ENCODE results near the gene C9orf78.
A peak's percentile ranks its signal among the peaks of the same experiment; 100 is the strongest.

Gene C9orf78

DNA sequence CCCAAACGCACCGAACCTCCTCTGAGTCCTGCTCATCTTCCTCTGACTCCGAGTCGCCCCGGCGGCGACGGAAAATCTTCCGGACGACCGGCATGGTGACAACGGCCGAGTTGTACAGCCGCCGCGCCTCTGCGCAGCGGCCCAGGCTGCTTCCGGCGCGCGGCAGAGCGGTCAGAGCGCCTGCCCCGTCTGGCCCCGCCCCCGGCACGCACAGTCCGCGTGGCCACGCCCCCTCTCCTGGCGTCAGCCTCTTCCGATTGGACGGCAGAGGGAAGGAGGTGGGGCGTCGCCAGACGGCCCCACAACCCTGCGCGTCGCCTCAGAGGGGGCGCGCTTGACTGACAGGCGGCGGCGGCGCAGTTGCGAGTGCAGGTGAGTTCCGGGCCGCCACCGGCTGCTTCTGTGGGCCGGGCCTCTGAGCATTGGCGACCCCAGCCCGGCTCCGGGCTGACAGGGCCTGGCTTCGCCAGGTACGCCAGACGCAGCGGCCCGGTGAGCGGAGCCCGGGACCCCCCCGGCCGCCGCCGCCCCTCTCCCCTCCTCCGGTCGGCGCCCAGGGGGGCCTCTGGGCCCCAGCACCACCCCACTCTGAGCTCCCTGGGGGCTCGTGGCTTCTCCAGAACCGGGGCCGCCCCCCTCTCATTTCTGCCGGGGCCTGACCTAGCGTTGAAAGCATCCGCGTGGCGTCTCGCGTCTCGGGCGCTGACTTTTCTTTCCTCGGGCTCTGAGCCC lies at the start of gene C9orf78, which contains the start of gene USP20:
Gene C9orf78 (minus strand): TSS at position 148 of the 732 bp plus-strand sequence. CDS start 54 bp downstream, at position 94.
Gene USP20 (plus strand): TSS at position 331 of the 732 bp plus-strand sequence. CDS start 17,098 bp downstream, outside the sequence.
- peak; percentile 87 to 94 (median 87) for DNase-seq (ENCODE audit: low read depth in 2 of 3, low spot score in 2 of 3)

DNA sequence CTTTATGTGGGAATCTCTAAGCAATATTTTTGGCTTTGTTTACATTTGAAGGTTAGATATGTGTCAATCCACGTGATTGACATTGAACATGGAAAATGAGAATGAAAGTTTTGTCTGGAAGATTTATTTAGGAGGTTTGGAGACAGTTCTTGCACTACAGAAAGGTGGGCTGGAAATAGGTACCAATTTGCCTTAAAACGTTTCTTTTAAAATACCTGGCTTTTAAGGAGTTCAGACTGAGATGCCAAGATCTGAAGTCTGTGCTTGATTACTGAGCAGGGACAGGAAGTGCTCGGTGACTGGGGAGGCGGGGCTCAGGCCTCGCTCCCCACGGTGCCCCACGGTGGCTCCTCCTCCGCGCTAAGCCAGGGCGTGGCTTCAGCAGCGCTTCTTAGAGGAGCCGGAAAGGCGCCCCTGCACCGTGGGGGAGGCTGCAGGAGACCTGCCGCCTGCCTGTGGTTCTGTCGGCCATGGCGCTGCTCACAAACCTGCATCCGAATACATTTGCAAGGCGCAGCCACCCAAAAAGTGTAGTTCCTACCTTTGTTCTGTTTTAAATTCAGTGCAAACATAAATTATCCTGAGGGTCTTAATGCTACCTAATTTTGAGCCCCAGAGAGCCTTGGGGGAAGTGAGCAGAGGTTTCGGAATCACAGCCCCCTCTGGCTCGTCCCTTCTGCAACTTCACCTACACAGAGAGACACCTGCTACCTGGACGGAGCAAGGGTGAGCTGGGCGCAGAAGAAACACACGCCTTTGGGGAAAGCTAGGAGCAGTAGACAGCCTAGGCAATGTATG lies 49.3 kb upstream of the C9orf78 start:
- DNase-seq (ENCODE audit: low read depth in 2 of 3, low spot score in 2 of 3) = peak; percentile 88 to 90 (median 89)

DNA sequence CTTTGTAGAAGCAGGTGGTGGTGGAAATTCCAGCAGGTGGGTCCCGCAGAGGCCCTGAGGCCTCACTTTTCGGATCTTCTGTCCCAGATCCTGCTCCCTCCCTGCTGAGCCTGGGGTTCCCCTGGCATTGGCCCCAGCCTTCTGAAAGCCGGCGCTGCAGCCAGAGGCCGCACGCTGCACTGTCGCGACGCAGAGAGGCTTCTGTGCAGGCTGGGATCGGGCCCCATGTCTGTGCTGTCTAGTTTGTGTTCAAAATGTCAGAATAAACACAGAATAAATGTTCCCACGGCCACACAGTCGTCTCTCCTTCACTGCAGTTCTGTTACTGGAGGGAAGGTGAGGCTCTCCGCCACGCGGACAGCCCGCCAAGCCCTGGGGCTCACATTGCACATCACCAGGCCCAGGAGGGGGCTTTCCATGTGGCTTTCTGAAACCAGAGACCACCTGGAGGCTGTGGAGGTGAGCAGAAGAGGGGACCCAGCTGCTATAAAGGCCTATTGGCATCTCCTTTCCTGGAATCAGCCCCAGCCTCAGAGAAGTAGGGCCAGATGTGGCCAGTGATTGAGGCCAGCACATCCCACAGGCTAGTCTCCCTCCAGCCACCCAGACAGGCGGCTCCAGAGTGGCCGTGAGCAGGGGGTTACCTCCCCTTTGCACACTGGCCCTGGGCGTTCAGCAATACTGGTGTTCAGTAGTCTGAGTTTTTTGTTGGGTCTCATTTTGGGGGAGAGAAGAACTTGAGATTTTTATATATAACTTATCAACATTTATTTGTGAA lies 46.7 kb upstream of the C9orf78 start:
- no peak for DNase-seq (ENCODE audit: low read depth in 2 of 3, low spot score in 2 of 3)

- no peak for DNase-seq (ENCODE audit: low read depth in 2 of 3, low spot score in 2 of 3)
Observed at GRCh38 chr9:129880654-129881546, 45.8 kb upstream of the C9orf78 start.

DNA sequence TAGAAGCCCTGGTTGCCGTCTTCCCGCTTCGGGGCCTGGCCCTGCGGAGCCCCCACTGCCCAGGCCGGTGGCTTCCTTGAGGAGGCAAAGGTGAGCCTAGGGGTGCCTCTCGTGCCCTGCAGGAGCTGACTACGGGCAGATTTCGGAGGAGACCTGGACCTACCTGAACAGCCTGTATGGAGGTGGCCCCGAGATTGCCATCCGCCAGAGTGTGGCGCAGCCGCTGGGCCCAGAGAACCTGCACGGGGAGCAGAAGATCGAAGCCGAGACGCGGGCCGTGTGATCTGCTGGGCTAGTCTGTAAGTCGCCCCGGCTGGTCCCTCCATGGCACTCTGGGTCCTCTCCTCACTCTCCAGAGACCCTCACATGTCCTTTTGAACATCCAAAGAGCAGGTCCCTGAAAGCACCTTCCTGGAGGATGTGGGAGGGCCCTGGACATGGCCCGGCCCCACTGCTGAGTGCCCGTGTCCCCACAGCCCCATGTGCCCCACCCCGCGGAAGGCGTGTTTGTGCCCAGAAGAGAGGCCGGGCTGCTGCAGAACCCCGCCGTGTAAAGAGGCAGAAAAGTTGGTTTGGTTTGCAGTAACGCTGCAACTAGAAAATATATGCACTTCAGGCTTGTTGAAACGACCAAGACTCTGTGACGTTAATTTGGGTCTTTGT lies 45.0 kb upstream of the C9orf78 start:
- DNase-seq (ENCODE audit: low read depth in 2 of 3, low spot score in 2 of 3) = no peak

- DNase-seq (ENCODE audit: low read depth in 2 of 3, low spot score in 2 of 3) = no peak
Observed at GRCh38 chr9:129879103-129879699, 44.1 kb upstream of the C9orf78 start.

DNA sequence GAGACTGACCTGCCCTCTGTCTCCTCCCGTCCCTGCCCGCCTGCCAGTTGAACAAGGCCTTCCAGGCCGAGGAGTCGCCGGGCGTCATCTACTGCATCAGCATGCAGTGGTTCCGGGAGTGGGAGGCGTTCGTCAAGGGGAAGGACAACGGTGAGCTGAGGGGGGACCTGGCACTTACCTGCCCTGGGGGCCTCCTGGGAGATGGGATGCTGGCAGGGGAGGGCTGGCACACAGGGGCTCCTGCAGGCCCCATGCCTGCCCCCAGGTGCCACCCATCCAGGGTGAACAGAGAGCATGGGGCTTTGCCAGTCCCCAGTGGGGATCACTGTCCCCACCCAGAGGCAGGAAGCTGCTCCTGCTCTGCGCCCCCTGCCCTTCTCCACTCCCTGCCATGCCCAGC lies 43.2 kb upstream of the C9orf78 start:
- no peak for DNase-seq (ENCODE audit: low read depth in 2 of 3, low spot score in 2 of 3)

DNA sequence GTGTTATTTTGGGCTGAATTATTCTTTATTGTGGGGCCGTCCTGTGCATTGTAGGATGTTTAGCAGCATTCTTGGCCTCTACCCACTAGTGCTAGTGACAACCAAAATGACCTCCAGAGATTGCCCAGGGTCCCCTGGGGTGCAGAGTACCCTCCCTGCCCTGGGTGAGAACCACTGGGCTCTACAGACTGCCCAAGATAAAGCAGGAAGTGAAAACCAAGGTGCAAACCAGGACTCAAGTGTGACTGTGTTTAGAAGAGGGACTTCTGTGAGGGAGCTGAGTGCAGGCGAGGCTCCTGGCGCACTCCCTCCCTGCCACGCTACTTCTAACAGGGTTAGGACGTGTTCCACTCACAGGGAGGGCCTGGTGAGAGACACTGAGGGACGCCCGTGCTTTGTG lies 41.7 kb upstream of the C9orf78 start:
- no peak for DNase-seq (ENCODE audit: low read depth in 2 of 3, low spot score in 2 of 3)

DNA sequence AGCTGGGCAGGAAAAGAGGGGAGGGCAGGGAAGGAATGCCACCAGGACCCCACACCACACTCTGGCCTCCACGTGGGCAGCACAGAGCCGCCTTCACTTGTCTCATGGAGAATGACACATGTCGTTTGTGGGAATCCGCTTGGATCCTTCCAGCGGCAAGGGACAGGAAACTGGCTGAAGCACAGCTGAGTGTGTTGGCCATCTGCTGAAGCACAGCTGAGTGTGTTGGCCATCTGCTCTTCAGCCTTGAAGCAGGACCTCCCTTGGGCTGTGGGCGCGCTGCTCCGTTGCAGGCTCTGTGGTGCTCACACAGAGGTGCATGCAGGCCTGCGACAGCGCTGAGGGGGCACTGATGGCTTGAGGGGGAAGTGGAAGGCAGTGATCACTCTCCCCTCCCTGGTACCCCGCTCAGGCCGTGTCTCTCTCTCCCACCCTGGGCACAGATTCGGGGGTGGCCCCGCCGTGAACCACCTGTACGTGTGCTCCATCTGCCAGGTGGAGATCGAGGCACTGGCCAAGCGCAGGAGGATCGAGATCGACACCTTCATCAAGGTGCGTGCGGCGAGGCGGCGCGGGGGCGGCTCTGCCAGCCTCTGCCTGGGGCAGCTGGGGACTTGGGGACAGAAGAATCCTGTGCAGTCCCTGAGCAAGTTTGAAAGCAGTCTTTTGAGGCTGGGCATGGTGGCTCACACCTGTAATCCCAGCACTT lies 40.8 kb upstream of the C9orf78 start:
- DNase-seq (ENCODE audit: low read depth in 2 of 3, low spot score in 2 of 3) = no peak

- DNase-seq (ENCODE audit: low read depth in 2 of 3, low spot score in 2 of 3) = no peak
Observed at GRCh38 chr9:129875181-129875611, 40.1 kb upstream of the C9orf78 start.

DNA sequence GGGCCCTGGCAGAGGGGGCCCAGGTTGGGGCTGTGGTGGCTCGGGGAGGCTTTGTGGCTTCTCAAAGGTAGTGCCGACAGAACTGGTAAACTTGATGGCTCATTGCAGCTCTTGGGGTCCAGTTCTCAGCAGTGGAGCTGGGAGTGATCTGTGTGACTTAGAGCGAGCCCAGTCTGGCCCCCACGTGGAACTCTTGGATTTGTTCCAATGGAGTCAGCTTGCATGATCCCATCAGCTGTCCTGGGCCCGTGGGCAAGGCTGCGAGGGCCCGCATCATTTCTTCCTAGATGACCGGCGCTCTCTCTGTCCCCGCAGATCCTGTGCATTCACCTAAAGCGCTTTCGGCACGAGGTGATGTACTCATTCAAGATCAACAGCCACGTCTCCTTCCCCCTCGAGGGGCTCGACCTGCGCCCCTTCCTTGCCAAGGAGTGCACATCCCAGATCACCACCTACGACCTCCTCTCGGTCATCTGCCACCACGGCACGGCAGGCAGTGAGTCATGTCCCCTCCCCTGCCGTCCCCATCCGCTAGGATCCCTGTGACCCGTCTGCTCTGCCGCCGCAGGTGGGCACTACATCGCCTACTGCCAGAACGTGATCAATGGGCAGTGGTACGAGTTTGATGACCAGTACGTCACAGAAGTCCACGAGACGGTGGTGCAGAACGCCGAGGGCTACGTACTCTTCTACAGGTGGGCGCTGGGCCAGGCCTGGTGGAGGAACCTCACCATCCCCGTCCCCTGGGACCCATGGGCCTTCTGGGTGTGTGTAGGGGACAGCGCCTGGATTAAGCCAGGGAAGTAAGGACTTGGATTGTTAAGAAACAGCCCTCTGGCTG lies 39.4 kb upstream of the C9orf78 start:
- DNase-seq (ENCODE audit: low read depth in 2 of 3, low spot score in 2 of 3) = no peak

DNA sequence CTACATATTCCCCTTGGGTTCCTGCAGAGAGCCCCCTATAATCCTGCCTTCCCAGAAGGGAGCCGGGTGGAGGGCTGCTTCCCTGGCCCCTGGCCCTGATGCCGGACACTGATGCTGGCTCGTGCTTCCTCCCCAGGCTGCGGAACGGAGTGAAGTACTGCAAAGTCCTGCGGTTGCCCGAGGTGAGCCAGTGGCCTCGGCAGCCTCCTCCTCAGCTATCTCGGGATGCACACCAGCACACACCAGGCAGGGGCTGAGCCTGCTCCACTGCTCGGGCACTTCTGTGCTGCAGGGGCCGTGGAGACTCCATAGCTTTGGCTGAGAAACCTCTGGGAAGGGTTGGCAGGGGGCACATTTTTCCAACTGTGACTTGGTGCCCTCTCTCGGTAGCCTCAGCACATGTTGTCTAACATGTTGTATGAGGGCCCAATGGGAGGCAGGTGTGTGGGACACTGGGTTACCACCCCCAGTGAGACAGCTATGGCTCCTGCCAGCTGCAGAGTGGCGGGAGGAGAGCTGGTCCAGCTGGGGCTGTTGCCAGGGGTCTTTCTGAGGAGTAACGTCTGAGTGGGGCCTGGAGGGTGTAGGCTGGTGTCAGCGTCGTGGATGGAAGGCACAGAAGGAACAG lies 38.6 kb upstream of the C9orf78 start:
- no peak for DNase-seq (ENCODE audit: low read depth in 2 of 3, low spot score in 2 of 3)

GRCh38 chr9:129871046-129871445 lies 36.0 kb upstream of the C9orf78 start:
- no peak for DNase-seq (ENCODE audit: low read depth in 2 of 3, low spot score in 2 of 3)

DNA sequence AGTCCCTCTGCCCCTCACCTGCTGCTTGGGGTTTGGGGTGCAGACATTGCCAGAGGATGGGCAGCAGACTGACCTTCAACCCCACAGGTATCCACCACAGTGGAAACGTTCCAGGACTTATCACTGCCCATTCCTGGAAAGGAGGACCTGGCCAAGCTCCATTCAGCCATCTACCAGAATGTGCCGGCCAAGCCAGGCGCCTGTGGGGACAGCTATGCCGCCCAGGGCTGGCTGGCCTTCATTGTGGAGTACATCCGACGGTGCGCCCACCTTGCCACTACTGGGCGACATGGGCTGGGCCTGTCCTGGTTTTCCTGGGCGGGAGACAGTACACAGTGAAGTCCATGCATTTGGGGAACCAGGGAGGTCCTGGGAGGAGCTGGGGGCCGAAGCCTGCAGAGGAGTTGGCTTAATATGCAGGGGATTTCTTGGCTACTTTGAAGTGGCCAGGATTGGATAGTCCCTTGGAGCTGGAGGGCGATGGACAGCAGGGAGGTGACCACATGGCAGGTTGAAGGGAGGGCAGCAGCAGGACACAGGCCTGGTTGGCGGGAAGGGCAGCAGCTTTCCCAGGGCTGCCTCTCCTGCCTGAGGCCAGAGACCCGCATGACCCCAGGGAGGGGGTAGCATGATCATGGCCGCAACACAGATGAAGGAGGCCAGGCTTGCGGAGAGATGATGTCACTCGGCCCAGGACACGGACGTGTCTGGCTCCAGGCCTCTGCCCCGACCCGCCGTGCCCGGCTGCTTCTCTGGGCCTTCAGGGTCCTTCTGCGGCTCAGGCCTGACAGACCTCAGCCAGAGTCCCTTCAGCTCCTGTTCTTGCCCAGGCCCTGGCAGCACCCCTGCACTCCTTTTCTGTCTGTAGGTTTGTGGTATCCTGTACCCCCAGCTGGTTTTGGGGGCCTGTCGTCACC lies 34.8 kb upstream of the C9orf78 start:
- DNase-seq (ENCODE audit: low read depth in 2 of 3, low spot score in 2 of 3) = no peak

- DNase-seq (ENCODE audit: low read depth in 2 of 3, low spot score in 2 of 3) = peak in 2 of 3 experiments; percentile 58 to 63
Observed at GRCh38 chr9:129868872-129869486, 33.9 kb upstream of the C9orf78 start.
